Hematopoietic multipotent progenitor cell treated with erythropoietin and hydrocortisone succinate and interleukin-3 and kit ligand, for 8 days (in vitro differentiated cells): ENCODE results near the gene PIP4K2A.
A peak's percentile ranks its signal among the peaks of the same experiment; 100 is the strongest.

Experiments
- DNase-seq: peaks from one replicate; pipeline ENCODE4 v3.0.0-alpha.2; 2015

The PIP4K2A gene

DNA sequence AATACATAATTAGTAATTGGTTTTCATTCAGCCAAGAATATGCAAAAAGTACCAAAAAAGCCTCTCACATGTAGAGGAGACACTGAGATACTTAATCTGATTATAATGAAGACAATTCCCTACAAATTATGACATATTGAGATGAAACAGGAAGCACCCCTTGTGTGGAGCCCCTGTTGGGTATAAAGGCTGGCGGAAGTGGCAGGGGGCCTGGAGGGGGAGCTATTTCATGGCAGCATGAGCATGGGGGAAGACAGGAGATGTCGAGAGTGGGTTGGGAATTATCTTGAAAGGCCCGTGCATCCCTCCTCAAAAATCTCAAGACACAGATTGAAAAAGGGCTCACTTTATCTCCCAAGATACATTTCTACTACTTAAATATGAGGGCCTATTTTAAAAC, 96.9 kb downstream of the PIP4K2A start:
- no peak for DNase-seq

DNA sequence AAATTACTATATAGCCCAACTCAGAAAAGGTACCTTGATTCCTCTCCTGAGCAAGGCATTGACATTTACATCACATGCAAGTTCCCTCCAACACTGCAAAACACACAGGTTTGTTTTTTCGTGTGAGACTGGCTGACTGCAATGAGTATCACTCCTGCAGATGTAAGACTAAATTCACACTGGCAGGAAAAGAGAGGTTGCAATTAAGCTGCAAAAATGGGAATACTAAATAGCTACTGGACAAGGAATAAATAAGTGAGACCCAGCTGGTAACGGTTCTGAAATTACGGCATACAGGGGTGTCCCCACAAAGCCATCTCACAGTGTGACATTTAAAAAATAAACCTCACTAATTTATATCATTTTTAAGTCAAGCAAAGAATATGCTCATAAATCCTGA, 97.3 kb downstream of the PIP4K2A start:
- DNase-seq = no peak

DNA sequence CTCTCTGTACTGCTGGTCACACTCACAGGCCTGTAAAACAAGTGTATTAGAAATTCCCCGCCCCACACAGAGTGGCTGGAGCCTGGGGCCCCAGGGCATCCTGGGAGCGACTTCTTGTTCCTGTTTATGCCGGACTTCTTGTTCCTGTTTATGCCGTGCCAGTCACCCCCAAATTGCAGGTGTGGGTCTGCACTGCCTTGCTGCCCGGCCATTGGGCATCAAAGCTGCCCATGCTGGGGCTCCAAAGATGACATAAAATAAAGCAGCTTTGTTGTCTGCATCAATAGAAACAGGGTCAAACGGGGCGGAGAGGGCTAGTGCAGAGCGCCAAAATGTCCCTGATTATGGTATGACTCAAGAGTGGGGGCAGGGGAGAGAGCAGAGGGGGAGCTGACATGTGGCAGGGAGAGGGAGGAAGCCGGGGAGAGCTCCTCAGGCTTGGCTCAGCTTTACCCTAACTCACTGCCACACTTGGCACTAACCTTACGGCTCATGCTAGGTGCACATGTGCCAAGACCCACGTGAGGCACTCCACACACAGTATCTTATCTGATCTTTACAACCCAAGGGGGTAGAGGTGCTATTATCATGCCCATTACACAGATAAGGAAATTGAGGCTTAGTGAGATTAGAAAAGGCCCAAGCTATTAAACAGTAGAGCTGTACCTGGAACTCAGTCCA, 98.4 kb downstream of the PIP4K2A start:
- DNase-seq = peak; percentile 80

DNA sequence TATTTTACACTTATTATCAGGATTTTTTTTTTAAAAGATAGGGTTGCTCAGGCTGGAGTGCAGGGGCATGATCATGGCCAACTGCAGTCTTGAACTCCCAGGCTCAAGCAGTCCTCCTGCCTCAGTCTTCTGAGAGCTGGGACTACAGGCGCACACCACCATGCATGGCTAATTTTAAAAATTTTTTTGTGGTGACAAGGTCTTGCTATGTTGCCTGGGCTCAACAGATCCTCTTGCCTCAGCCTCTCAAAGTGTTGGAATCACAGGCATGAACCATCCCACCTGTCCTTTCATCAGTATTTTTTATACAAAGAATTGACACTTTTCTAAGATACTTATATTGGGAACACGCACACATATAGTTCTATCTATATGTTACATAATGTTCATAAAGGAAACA, 99.3 kb downstream of the PIP4K2A start:
- no peak for DNase-seq

DNA sequence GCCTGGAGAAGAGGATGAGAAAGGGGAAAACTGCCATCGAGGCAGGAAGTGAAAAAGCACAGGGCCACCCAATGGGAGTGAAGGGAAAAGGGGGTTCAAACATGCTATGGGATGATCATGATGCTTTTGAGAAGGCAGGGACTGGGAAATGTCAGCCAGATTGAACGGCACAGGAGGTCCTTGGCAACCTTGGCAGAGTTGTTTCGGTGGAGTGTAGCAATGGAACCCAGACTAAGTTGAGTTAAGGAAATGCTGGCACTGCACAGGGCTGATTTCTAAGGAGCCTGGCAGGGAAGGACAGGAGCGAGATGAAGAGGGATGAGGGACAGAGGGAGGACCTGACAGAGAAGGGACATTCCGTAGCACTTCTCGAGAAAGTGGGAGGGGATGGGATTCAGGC, 101.4 kb downstream of the PIP4K2A start:
- no peak for DNase-seq

DNA sequence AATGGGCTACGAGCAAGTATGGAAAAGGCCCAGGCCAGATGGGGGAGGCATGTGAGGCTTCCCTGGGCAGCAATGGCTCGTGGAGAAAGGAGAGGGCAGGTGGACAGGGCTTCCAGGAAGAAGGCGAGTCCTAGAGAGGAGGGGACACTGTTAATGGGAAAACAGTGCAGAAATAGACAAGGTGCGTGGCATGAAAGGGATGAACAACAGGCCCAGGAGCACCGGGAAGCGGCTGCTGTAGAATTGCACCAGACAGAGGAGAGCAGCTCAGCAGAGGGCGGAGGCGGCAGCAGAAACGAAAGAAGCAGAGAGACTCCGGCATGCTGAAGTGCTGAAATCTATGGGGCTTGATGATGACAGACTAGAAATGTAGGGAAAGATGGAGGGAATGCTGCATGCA, 102.1 kb downstream of the PIP4K2A start:
- DNase-seq = no peak

DNA sequence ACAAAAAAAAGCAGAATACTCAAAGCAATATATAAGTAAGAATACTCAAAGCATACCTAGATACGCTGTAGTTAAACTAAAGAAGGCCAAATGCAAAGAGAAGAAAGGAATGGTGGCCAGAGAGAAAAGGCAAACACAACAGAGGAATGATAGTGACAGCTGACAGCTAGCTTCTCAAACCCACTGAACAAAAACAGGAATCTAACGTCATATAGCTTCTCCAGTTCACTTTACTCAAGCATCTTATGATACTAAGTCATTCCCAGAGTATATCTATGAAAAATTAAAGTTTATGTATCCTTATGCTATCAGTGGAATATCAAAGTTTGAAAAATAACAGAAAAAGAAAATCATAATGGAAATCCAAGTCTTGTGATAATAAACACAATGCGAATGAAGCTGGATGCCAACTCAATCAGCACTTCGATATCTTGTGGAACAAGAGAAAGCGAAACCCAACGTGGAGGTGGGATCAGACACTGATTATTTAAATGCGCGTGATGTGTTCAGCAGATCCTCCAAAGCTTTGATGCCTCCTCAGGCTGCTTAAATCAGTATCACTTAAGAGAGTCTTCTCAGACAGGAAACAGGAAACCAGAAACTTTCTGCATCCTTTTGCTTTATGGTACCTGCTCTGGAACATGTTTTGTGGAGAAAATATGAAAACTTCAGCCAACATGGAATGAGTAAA, 102.8 kb downstream of the PIP4K2A start:
- no peak for DNase-seq

DNA sequence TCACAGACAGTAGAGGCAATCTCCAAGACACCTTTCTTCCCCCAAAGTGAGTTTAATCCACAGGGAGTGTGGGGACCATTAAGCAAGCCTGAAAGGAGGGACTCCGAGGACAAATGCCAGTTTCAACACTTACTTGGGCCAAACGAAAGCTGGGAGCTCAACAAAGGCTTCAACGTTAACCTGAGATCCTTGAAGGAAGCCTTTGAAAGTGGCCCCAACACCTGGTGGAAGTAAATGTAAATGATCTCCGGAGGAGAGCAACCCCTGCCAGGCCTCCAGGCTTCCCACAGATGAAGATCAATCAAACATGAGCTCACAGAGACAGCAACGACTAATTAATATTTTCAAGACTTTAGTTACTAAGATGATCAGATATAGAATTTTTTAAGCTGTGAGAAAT, 103.8 kb downstream of the PIP4K2A start:
- no peak for DNase-seq

DNA sequence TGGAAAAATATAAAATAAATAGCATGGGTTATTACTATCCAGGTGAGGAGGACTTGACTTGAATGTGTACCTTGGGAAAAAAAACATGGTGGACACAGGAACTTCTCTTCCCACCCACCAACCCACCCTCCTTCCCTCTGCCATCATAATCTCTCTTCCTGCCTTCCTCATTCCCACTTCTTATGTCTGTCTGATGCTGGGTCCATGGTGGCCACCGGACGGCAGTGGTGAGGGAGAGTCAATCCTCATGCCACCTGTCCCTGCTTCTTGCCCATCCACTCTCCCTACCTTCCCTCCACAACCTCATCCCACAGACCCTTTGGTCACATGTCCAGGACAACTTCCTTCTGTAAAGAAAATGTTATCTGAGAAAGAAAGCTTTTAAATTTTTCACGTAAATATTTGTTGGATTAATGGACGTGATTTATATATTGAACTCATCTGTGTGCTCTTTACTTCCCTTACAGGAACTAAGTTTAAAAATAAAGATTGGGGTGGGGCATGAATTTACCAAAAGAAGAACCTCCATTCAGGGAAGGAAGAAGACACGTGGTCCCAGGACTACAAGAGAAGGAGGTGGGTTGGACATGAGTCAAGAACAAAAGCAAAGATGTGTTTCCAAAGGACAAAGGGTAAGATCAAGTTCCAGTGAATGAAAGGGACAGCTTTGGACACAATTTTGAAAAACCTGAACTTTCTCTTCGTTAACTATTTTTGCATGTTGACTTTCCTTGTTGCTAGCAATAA, 104.5 kb downstream of the PIP4K2A start:
- DNase-seq = no peak

DNA sequence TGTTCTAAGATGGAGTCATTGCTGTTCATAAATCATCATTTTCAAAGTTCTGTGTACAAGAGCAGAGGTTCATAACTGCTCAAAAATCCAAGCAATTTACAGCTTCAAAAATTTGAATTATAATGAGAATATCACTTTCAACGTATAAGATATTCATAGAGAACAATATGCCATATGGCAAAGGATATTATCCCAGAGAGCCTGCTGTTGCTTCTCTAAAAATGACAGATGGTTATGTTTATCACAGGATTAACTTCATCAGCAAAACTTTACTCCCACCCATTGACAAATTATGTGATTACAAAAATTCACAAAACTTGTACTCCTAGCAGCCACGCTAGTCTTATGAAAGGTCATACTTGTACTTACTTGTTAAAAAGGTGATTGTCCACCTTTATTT, 105.1 kb downstream of the PIP4K2A start:
- DNase-seq = no peak

DNA sequence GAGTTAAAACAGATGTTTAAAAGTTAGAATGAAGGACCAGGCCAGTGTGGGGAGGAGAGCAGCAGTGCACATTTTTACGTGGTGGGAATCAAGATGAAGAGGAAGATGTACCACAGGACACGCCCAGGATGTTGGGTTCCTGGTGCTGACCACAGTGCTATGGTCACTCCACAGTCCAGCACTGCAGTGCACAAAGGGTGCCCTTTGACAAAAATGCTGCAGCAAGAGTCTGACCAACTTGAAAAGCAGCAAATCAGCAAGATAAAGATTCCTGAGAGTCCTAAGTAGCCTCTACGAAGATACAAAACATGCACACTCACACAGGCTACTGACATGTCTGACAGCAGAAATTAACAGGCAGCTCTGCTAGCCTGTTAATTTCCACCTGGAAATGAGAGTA, 107.1 kb downstream of the PIP4K2A start:
- no peak for DNase-seq

DNA sequence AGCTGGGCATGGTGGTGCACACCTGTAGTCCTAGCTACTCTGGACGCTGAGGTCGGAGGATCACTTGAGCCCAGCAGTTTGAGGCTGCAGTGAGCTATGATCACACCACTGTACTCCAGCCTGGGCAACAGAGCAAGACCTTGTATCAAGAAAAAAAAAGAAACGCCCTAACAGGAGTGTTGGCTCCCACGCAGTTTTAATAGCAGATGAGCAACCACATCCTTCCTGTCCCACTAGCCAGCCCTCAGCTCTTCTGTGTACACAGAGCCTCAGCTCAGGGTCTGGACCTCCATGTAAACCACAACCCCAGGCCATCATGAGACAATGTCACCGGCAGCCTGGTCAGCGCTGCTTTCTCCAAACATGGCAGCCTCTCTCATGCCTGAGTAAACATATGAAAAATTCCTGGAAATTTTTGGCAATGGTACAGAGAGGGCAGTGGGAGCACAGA, 108.2 kb downstream of the PIP4K2A start:
- peak; percentile 64 for DNase-seq

DNA sequence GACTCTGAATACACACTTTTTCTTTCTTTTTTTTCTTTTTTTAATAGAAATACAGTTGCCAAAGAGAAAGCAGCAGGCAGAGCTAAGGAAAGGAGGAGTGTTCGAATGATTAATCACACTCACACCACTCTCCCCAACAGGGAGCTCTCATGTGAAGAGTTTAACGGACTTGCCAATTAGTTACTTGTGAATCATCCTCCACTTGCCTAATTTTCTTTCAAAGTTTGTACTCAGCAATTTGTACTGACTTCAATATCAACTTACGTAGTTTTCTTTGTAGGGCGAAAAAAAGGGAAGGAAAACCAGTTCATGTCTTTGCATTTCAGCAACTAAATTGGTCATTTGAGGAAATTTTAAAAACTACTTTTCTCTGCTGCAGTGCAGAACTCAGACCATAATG, 109.2 kb downstream of the PIP4K2A start:
- no peak for DNase-seq

DNA sequence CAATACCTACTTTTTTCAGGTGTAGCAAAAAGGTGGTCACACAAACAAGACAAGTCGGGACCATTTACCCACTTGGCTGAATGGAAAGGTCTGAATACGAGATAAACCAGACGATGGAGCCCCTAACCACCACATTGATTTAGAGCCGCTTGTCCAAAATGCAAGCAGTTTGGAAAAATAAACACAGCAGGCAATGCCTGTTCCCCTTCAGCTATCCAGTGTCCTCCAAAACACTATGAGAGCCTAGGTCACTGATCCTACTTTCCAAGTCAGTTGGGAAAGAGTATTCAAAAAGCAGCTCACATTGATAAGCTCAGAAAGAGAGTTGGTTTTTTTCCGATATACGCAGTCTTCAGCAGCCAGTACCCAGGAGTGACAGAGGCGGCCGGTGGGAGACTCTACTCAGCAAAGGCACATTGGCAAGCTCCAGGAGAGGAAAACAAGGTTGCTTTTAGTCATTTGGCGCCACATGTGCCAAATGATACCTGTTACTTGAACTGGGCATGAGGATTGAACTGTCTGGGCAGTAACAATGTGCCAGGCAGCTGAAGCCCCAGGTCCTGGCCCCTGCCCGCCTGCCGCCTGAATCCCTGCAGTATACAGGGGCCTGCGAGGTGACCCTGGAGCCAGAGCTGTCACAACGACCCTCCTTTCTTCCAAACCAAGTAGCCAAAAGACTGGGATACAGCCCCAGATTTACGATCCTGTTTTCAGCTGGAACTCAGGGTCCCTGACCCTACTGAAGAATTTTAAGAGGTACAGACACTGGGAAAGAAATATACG, 109.8 kb downstream of the PIP4K2A start:
- DNase-seq = no peak

DNA sequence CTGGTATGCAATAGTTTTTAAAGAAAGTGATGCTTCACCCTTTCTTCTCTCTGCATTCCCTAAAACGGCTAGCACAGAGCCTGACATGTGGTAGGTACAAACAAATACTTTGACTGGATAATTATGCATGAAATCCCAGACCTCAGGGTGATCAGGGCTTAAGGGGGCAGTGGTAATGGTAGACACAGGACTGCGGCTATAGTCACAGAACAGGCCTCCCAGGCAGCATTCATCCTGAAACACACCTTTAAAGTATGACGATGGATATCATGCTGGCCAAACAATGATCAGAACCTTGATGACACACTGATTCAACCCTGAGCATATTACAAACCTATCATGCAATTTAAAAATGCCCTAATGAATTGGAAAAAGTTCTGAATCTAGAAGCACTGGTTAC, 110.8 kb downstream of the PIP4K2A start:
- DNase-seq = no peak

DNA sequence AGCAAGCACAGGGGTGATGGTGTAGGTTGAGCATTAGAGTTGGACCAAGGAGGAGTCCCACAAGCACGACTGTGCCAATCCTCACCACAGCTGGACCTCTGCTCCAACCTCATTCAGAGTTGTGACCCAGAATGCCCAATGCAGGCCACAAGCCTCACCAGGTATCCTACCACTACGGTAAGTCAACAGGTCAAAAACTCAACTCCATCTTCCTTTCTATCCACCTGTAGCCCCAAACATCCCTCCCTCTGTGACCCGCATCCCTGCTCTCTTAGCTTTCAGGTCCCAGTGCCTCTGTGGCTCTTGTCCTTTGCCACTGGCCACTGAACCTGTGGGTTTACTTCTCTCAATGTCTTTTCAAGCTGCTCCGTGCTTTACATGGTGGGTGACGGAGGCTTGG, 112.8 kb downstream of the PIP4K2A start:
- DNase-seq = no peak

DNA sequence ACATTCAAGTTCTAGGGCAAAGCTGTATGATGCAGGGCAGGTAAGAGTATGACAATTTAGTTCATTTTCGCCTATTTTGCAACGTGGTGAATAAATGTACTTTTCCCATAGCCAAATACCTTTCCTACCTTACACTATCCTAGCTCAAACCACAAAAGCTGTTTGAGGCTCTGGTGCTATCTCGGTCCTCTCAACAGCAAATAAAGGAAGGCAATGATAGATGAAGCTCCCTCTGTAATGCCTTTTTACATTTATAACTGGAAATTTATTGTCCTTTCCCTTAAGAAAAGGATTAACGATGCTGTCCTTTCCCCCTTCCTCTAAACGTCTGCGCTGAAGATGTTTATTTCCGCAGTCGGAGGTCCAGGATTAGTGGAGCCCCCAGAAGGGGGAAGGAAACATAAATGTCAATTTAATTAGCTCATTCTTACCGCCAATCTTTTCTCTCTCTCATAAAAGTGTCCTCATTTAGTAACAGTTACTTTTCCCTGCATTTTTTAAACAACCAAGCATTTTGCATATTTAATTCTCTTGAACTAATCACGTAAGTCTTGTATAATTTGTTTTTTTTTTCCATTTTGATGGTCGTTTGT, 114.6 kb downstream of the PIP4K2A start:
- no peak for DNase-seq

DNA sequence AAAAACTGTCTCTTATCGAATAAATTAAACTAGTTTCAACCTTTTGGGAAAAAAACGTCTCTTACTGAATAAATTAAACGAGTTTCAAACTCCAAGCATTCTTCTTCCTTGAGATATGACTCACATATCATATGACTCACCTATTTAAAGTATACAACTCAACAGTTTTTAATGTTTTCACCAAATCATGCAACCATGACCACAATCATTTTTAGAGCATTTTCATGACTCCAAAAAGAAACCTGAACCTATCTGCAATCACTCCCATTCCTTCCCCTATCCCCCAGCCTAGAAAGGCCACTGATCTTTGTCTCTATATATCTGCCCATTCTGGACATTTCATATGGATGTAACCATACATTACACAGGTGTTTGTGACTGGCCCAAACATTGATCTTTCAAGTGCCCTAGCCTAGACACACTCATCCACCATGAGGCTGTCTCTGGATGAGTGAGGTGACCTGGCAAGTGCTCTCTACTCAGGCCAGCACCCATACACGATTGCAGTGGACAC, 115.3 kb downstream of the PIP4K2A start:
- no peak for DNase-seq

DNA sequence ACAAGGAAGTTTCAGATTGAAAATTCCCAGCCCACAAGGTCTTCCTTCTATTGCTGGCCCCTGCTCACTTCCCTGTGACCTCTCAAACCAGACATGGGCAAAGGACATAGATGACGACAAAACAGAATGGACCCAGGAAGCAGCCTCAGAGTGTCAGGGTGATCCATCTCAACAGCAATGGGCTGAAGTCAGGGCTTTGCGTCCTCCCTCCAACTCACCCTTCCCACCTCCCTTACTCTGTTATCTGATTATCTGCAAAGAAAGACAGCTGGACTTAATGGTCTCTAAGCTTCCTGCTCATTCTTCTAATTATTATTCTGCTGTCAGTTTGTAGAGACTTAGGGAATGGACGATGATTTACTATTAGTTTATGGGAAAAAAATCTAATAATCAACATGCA, 115.9 kb downstream of the PIP4K2A start:
- no peak for DNase-seq

DNA sequence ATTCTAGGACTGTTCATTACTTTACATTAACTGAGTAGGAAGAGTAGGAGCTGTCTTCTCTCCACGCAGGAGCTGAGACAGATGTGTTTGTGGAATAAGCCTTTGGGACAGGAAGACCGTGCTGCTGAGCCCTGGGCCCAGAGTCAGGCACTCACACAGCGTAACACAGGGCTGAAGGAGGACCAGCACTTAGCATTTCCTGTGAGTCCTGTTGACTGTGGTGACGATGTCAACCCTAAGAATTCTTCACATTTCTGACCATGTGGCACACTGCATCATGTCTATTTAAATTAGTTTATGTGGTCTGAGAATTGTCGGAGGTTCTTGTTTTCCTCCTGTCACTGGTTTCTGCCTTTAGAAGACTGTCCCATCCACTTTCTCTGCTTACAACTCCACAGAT, 117.2 kb downstream of the PIP4K2A start:
- no peak for DNase-seq

DNA sequence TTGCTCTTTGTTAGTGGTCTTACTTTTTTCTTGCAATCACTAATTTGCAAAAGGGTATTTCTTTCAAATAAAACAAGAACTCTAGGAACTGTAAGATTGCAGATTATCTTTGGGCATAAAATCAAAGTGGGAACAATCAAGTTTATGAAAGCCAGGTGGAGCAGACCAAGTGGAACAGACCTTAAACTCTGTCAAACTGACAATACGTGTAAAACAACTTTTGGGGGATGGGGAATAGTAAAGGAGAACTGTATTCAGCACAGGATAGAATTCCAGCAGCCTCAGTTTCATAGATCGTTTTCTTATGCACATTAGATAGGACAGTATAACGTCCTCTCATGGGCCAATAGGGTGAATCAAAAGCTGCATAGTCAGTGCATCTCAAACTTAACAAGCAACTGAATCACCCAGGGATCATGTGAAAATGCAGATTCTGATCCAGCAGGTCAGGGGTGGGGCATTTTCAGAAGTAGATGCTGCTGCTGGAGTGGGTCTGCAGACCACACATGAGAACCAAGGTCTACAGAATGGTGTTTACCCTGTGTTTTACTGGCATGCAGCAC, 120.7 kb downstream of the PIP4K2A start:
- no peak for DNase-seq

DNA sequence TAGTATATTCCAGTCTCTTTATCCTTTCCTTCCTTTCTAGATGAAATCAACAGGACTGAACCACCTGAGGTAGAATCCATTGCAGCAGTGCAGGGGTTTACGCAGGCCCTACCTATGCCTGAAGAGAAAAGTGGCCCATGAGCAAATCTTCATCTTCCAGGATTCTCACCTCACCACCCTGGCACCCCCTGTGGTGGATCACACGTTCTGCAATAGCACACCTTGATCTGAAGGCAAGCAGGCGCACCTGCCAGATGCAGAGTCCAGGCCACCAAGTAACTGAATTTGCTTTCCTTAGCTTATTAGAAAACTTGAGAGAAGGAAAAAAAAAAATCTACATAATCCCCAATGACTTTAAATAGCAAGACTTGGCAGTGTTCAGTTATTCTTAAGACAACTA, 121.4 kb downstream of the PIP4K2A start:
- no peak for DNase-seq
